Nephron (organoid): ENCODE measurements around the gene KCNQ1.

Experiments used
- H3K27ac Mint-ChIP-seq, 3 experiments: 2 replicates each; pipeline ENCODE4 v1.8.0; 2020; ENCODE audit warnings: mixed read lengths in 3 of 3, mild to moderate bottlenecking in 2 of 3, moderate library complexity in 1 of 3
- H3K27me3 Mint-ChIP-seq: 2 replicates; pipeline ENCODE4 v1.8.0; 2021; ENCODE audit warnings: low read depth, mild to moderate bottlenecking, moderate library complexity, mixed read lengths
- H3K36me3 Mint-ChIP-seq: 2 replicates; pipeline ENCODE4 v1.8.0; 2020; ENCODE audit warnings: low read depth, mixed read lengths
- H3K4me1 Mint-ChIP-seq: 2 replicates; pipeline ENCODE4 v1.8.0; 2020; ENCODE audit warnings: mixed read lengths
- H3K4me3 Mint-ChIP-seq, 3 experiments: 2 replicates each; pipeline ENCODE4 v1.8.0; 2020; ENCODE audit warnings: mild to moderate bottlenecking in 3 of 3, mixed read lengths in 3 of 3, moderate library complexity in 2 of 3
- H3K9me3 Mint-ChIP-seq: 2 replicates; pipeline ENCODE4 v1.8.0; 2020; ENCODE audit warnings: mixed read lengths
- TF ChIP-seq, protein P1 (sequence below), 3 experiments: fragments of 200-600 bp; sonication (generic); IDR thresholded peaks; one replicate each; pipeline ENCODE4 v1.5.0; 2021; ENCODE audit warnings: antibody characterized with exemption in 3 of 3; ENCODE audit not compliant: unreplicated experiment in 3 of 3

Gene KCNQ1

DNA sequence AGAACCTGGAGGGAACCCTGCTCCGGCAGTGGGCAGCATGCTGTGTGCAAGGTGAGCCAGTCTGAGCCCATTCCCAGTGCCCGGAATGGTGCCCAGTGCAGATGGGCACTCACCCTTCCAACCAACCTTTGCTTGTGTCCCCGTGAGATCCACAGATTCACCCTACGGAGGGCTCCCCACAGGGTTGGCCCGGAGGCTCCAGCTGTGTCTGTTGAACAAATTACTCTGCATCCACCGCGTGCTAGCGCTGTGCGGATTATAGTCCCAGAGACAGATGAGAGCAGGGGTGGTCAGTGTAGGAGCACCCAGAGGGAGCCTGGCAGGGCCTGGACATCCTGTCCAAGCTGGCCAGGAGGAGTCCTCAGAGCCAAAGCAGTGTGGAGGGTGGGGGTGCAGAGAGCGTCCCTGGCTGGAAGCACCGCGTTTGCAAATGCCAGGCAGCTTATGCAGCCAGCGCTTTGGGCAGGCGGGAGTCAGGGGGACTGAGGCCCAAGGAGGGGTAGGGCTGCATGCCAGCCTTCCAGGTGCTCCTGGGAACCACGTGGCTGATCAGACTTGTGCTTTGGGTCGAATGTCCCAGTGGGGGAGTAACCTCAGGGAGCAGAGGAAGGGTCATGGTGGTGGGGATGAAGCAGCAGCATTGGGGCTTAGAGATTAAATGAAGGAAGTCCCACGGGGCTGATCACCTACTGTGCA, 80.5 kb downstream of the KCNQ1 start:
- Mint-ChIP-seq H3K36me3 (no peaks in the 10 kb centered on the region), H3K27me3 (peaks cover 13% of the 10 kb centered on the region), H3K27ac (no peak overlapping the region), H3K4me1 (peaks cover 4% of the 10 kb centered on the region), H3K9me3 (no peaks in the 10 kb centered on the region), H3K4me3 (no peak overlapping the region)
- TF ChIP-seq, protein P1, sequence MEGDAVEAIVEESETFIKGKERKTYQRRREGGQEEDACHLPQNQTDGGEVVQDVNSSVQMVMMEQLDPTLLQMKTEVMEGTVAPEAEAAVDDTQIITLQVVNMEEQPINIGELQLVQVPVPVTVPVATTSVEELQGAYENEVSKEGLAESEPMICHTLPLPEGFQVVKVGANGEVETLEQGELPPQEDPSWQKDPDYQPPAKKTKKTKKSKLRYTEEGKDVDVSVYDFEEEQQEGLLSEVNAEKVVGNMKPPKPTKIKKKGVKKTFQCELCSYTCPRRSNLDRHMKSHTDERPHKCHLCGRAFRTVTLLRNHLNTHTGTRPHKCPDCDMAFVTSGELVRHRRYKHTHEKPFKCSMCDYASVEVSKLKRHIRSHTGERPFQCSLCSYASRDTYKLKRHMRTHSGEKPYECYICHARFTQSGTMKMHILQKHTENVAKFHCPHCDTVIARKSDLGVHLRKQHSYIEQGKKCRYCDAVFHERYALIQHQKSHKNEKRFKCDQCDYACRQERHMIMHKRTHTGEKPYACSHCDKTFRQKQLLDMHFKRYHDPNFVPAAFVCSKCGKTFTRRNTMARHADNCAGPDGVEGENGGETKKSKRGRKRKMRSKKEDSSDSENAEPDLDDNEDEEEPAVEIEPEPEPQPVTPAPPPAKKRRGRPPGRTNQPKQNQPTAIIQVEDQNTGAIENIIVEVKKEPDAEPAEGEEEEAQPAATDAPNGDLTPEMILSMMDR (IDR thresholded peaks at IDR 0.05; ENCODE audit: unreplicated experiment in 3 of 3): no peak

- H3K27me3 Mint-ChIP-seq: peaks cover 13% of the 10 kb centered on the region
- TF ChIP-seq, protein P1 (IDR thresholded peaks at IDR 0.05; ENCODE audit: unreplicated experiment in 3 of 3): no peak
- H3K36me3 Mint-ChIP-seq: no peaks in the 10 kb centered on the region
- H3K9me3 Mint-ChIP-seq: no peaks in the 10 kb centered on the region
- H3K4me1 Mint-ChIP-seq: peaks cover 4% of the 10 kb centered on the region
- H3K27ac Mint-ChIP-seq: no peak overlapping the region
- no peak overlapping the region for H3K4me3 Mint-ChIP-seq
Observed at GRCh38 chr11:2525941-2526807, 81.4 kb downstream of the KCNQ1 start.

DNA sequence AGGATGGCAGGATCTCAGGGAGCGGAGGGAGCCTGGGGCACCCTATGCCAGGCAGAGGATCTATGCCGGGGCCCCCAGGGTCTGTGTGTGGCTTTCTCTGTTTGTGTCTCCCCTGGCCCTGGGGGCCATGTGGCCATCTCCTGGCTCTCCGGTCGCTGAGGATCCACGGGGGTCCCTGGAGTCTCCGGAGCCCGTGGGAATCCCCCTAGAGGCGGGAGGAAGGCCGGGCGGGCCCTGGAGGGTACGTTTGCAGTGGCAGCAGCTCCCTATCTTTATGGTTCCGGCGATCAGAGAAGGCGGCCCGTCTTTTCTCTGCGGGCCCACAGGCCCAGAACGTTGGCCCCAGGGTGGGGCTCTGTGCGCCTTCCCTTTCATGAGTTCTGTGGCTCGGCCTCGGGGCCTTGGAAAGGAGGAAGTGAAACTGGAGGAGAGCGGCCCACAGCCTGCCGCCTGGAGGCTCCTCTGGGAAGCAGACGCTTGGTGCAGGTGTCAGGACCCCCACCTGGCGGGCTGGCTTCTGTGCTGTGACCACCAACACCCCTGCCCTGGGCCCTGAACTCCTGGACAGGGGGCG, 82.1 kb downstream of the KCNQ1 start:
- peaks cover 13% of the 10 kb centered on the region for H3K27me3 Mint-ChIP-seq
- no peak overlapping the region for H3K4me3 Mint-ChIP-seq
- no peaks in the 10 kb centered on the region for H3K36me3 Mint-ChIP-seq
- TF ChIP-seq, protein P1 (IDR thresholded peaks at IDR 0.05; ENCODE audit: unreplicated experiment in 3 of 3): no peak
- H3K27ac Mint-ChIP-seq: no peak overlapping the region
- H3K4me1 Mint-ChIP-seq: peaks cover 4% of the 10 kb centered on the region
- H3K9me3 Mint-ChIP-seq: no peaks in the 10 kb centered on the region

DNA sequence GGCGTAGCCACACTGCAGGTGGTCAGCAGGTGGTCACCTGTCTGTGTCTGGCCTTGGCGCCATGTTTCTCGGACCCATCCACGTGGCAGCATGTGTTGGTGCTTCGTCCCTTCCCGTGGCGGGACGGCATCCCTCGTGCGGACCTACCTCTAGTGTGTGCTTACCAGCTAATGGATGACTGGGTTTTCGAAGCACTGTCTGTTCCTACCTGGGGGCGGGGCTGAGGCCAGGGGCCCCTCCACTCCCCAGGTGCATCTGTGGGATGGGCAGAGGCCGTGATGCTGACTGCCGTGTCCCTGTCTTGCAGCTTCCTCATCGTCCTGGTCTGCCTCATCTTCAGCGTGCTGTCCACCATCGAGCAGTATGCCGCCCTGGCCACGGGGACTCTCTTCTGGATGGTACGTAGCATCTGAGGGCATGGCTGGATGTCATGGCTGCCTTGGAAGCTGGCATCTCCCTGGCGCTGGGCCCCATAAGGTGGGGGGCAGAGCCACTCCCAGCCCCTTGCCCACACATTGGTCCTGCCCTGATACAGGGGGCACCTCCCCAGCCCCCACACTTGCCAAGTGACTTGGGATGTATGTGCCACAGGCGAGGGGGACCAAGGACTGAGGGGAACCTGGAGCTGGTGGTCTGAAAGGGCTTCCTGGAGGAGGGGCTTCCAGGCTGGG, 82.9 kb downstream of the KCNQ1 start:
- TF ChIP-seq, protein P1 (IDR thresholded peaks at IDR 0.05; ENCODE audit: unreplicated experiment in 3 of 3): no peak
- Mint-ChIP-seq H3K27me3 (peaks cover 13% of the 10 kb centered on the region), H3K36me3 (no peaks in the 10 kb centered on the region), H3K4me1 (peaks cover 8% of the 10 kb centered on the region), H3K27ac (no peak overlapping the region), H3K9me3 (no peaks in the 10 kb centered on the region), H3K4me3 (no peak overlapping the region)

GRCh38 chr11:2528301-2529050, 83.7 kb downstream of the KCNQ1 start:
- Mint-ChIP-seq H3K27ac (no peak overlapping the region), H3K36me3 (no peaks in the 10 kb centered on the region), H3K4me1 (peaks cover 15% of the 10 kb centered on the region), H3K27me3 (peaks cover 13% of the 10 kb centered on the region), H3K4me3 (no peak overlapping the region), H3K9me3 (no peaks in the 10 kb centered on the region)
- TF ChIP-seq, protein P1 (IDR thresholded peaks at IDR 0.05; ENCODE audit: unreplicated experiment in 3 of 3): no peak
